NCI-H146 treated with DMSO at 0.1 percent for 48 hours (cell line): ENCODE measurements around the gene EML1.

Experiments used
- DNase-seq: peaks from one replicate; lab custom pipeline; 2025; ENCODE audit not compliant: unreplicated experiment; lab: John Stamatoyannopoulos, UW

EML1 gene

GRCh38 chr14:99862136-99862535 is 68.9 kb downstream of the EML1 start:
- DNase-seq = no peak

GRCh38 chr14:99863059-99863458 is 69.8 kb downstream of the EML1 start:
- DNase-seq = no peak

- no peak for DNase-seq
These were observed 72.2 kb downstream of the EML1 start for GRCh38 chr14:99865408-99865807.

GRCh38 chr14:99870617-99871016 is 77.4 kb downstream of the EML1 start:
- DNase-seq = no peak

- DNase-seq = no peak
These were observed 78.6 kb downstream of the EML1 start for GRCh38 chr14:99871771-99872170.

- DNase-seq = no peak
These were observed 79.7 kb downstream of the EML1 start for GRCh38 chr14:99872786-99873440.

GRCh38 chr14:99873653-99874052 is 80.4 kb downstream of the EML1 start:
- no peak for DNase-seq

- no peak for DNase-seq
These were observed 81.1 kb downstream of the EML1 start for GRCh38 chr14:99874306-99874705.

- no peak for DNase-seq
These were observed 82.2 kb downstream of the EML1 start for GRCh38 chr14:99875421-99875820.

GRCh38 chr14:99875836-99876235 is 82.6 kb downstream of the EML1 start:
- DNase-seq = no peak

GRCh38 chr14:99876406-99876805 is 83.2 kb downstream of the EML1 start:
- DNase-seq = no peak

GRCh38 chr14:99878563-99878962 is 85.3 kb downstream of the EML1 start:
- DNase-seq = no peak

GRCh38 chr14:99879401-99880295 is 86.4 kb downstream of the EML1 start:
- DNase-seq = no peak

GRCh38 chr14:99880651-99881420 is 87.6 kb downstream of the EML1 start:
- DNase-seq = no peak

GRCh38 chr14:99883866-99884650 is 90.8 kb downstream of the EML1 start:
- no peak for DNase-seq

GRCh38 chr14:99884834-99885648 is 91.8 kb downstream of the EML1 start:
- no peak for DNase-seq

- no peak for DNase-seq
These were observed 92.4 kb downstream of the EML1 start for GRCh38 chr14:99885649-99885958.

- no peak for DNase-seq
These were observed 94.2 kb downstream of the EML1 start for GRCh38 chr14:99887407-99887806.

- DNase-seq = no peak
These were observed 94.9 kb downstream of the EML1 start for GRCh38 chr14:99888149-99888548.

- no peak for DNase-seq
These were observed 96.1 kb downstream of the EML1 start for GRCh38 chr14:99889268-99889667.
